ENCODE measurements around the gene PGAM5. TPM values are rescaled to one million over a fixed set of nuclear protein-coding genes. Genes with fewer than 3 reads are reported as not detected.

PGAM5 gene
- total and polyA plus RNA-seq, 2 of the 13 experiments (the other 11 are each of a cell fraction or from before 2014, with no cell fraction given) = 18.0 to 77.9 TPM

DNA sequence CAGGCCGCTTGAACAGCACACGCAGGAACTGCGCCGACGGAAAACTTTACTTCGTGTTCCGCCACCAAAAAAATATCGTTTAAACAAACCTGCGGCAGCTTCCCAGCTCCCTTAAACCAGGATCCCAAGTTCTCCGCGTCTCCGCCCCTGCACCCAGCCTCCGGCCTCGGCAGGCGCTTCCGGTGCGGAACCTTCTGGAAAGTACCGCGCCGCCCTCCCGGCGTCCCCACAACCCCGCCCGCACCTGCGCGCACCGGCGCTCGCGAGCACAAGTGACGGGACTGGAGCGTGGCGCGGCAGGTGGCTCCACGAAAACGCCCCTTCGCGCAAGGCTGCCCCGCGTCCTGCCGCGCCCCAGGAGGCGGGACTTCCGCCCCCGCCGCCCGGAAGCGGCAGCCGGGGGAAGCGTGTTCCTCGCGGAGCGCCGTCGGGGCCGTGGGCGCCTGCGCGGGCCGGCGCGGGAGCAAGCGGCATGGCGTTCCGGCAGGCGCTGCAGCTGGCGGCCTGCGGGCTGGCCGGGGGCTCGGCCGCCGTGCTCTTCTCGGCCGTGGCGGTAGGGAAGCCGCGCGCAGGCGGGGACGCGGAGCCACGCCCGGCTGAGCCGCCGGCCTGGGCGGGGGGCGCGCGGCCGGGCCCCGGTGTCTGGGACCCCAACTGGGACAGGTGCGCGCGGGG is at the start of gene PGAM5 (continued):
- TF ChIP-seq, protein P1, sequence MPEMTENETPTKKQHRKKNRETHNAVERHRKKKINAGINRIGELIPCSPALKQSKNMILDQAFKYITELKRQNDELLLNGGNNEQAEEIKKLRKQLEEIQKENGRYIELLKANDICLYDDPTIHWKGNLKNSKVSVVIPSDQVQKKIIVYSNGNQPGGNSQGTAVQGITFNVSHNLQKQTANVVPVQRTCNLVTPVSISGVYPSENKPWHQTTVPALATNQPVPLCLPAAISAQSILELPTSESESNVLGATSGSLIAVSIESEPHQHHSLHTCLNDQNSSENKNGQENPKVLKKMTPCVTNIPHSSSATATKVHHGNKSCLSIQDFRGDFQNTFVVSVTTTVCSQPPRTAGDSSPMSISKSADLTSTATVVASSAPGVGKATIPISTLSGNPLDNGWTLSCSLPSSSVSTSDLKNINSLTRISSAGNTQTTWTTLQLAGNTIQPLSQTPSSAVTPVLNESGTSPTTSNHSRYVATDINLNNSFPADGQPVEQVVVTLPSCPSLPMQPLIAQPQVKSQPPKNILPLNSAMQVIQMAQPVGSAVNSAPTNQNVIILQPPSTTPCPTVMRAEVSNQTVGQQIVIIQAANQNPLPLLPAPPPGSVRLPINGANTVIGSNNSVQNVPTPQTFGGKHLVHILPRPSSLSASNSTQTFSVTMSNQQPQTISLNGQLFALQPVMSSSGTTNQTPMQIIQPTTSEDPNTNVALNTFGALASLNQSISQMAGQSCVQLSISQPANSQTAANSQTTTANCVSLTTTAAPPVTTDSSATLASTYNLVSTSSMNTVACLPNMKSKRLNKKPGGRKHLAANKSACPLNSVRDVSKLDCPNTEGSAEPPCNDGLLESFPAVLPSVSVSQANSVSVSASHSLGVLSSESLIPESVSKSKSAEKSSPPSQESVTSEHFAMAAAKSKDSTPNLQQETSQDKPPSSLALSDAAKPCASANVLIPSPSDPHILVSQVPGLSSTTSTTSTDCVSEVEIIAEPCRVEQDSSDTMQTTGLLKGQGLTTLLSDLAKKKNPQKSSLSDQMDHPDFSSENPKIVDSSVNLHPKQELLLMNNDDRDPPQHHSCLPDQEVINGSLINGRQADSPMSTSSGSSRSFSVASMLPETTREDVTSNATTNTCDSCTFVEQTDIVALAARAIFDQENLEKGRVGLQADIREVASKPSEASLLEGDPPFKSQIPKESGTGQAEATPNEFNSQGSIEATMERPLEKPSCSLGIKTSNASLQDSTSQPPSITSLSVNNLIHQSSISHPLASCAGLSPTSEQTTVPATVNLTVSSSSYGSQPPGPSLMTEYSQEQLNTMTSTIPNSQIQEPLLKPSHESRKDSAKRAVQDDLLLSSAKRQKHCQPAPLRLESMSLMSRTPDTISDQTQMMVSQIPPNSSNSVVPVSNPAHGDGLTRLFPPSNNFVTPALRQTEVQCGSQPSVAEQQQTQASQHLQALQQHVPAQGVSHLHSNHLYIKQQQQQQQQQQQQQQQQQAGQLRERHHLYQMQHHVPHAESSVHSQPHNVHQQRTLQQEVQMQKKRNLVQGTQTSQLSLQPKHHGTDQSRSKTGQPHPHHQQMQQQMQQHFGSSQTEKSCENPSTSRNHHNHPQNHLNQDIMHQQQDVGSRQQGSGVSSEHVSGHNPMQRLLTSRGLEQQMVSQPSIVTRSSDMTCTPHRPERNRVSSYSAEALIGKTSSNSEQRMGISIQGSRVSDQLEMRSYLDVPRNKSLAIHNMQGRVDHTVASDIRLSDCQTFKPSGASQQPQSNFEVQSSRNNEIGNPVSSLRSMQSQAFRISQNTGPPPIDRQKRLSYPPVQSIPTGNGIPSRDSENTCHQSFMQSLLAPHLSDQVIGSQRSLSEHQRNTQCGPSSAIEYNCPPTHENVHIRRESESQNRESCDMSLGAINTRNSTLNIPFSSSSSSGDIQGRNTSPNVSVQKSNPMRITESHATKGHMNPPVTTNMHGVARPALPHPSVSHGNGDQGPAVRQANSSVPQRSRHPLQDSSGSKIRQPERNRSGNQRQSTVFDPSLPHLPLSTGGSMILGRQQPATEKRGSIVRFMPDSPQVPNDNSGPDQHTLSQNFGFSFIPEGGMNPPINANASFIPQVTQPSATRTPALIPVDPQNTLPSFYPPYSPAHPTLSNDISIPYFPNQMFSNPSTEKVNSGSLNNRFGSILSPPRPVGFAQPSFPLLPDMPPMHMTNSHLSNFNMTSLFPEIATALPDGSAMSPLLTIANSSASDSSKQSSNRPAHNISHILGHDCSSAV (CRISPR knock-in tag; IDR thresholded peaks at IDR 0.05; ENCODE audit: borderline replicate concordance) = no peak
- peak; percentile 74 for TF ChIP-seq ZNF781 (CRISPR knock-in tag; IDR thresholded peaks at IDR 0.05; ENCODE audit: borderline replicate concordance, not compliant biosample characterization)
- TF ChIP-seq ZNF879 (CRISPR knock-in tag; IDR thresholded peaks at IDR 0.05) = no peak; the same call in 1 of the 2 replicates
- TF ChIP-seq, protein P2, sequence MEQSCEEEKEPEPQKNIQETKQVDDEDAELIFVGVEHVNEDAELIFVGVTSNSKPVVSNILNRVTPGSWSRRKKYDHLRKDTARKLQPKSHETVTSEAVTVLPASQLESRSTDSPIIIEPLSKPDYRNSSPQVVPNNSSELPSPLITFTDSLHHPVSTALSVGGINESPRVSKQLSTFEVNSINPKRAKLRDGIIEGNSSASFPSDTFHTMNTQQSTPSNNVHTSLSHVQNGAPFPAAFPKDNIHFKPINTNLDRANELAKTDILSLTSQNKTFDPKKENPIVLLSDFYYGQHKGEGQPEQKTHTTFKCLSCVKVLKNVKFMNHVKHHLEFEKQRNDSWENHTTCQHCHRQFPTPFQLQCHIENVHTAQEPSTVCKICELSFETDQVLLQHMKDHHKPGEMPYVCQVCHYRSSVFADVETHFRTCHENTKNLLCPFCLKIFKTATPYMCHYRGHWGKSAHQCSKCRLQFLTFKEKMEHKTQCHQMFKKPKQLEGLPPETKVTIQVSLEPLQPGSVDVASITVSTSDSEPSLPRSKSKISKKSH (CRISPR knock-in tag; IDR thresholded peaks at IDR 0.05; ENCODE audit: borderline replicate concordance) = peak; percentile 83
- no peak for TF ChIP-seq ZNF251 (CRISPR knock-in tag; IDR thresholded peaks at IDR 0.05)
- no peak for TF ChIP-seq NFE2L2 (IDR thresholded peaks at IDR 0.05; ENCODE audit: low read length)
- no peak for TF ChIP-seq MEIS1 (CRISPR knock-in tag; IDR thresholded peaks at IDR 0.05; ENCODE audit: borderline replicate concordance)
- TF ChIP-seq CREM (IDR thresholded peaks at IDR 0.05) = no peak
- no peak for TF ChIP-seq CREM (CRISPR knock-in tag; IDR thresholded peaks at IDR 0.05)
- TF ChIP-seq ZNF780A (CRISPR knock-in tag; IDR thresholded peaks at IDR 0.05) = 0 out of 2 replicates have a peak, but pooled peaks have one; percentile 16
- TF ChIP-seq ZNF121 (CRISPR knock-in tag; IDR thresholded peaks at IDR 0.05) = 0 out of 2 replicates have a peak, but pooled peaks have one; percentile 38
- TF ChIP-seq ZNF570 (CRISPR knock-in tag; IDR thresholded peaks at IDR 0.05; ENCODE audit: borderline replicate concordance) = no peak
- 0 out of 2 replicates have a peak, but pooled peaks have one; percentile 38 for TF ChIP-seq ZNF34 (CRISPR knock-in tag; IDR thresholded peaks at IDR 0.05; ENCODE audit: borderline replicate concordance)
- TF ChIP-seq GTF3A (CRISPR knock-in tag; conservative IDR thresholded peaks at IDR 0.05) = no peak
- TF ChIP-seq ZNF615 (CRISPR knock-in tag; IDR thresholded peaks at IDR 0.05; ENCODE audit: borderline replicate concordance) = peak; percentile 79; the same call in 1 of the 2 replicates
- TF ChIP-seq ADNP (CRISPR knock-in tag; IDR thresholded peaks at IDR 0.05) = no peak
- no peak; the same call in 1 of the 2 replicates for TF ChIP-seq ZNF724P (CRISPR knock-in tag; IDR thresholded peaks at IDR 0.05; ENCODE audit: borderline replicate concordance)
- TF ChIP-seq TARDBP (CRISPR knock-in tag; IDR thresholded peaks at IDR 0.05) = peak; percentile 87
- TF ChIP-seq SMAD1 (CRISPR knock-in tag; IDR thresholded peaks at IDR 0.05; ENCODE audit: borderline replicate concordance, low read depth) = peak; percentile 78; the same call in 1 of the 2 replicates
